Measurements from ENCODE around the gene LIPC. TPM values are rescaled to one million over a fixed set of nuclear protein-coding genes. Genes with fewer than 3 reads are reported as not detected.
A peak's percentile ranks its signal among the peaks of the same experiment; 100 is the strongest.

Gene LIPC
- total and polyA plus RNA-seq, 9 donors = 0.13 to 2.1 (median 0.30) TPM

DNA sequence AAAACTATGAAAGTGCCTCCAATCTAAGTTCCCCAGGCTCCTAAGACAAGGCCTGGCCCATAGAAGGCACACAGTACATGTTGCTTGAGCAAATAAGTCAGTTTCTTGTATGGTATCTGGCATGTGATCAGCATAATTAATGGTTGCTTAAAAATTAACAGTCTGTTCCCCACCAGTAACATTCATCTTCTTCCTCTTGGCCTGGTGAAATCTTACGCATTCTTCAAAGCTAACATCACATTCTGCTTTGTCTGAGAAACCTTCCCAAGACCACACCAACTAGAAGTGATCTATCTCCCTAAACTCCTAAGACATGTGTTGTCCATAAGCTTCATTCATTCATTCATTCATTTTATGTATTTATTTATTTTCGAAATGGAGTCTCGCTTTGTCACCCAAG lies 48.1 kb downstream of the LIPC start:
- H3K9me3 ChIP-seq (replicated peaks; ENCODE audit: control insufficient read depth, low read depth, low read length) = no peaks in the 10 kb centered on the region
- no peak overlapping the region for H3K27ac ChIP-seq (ENCODE audit: low read length)
- no peaks in the 10 kb centered on the region for H3K27me3 ChIP-seq (ENCODE audit: control insufficient read depth, insufficient read depth, low read length)
- WGBS (ENCODE audit: insufficient coverage) = 100% methylated on average over 1 of the region's 3 CpGs
- H3K4me3 ChIP-seq (ENCODE audit: low read length) = no peak overlapping the region
- DNase-seq = no peak
- no peaks in the 10 kb centered on the region for H3K36me3 ChIP-seq (ENCODE audit: control insufficient read depth, insufficient read depth, low read length)
- peaks cover 28% of the 10 kb centered on the region for H3K4me1 ChIP-seq (ENCODE audit: control insufficient read depth, insufficient read depth, low read length)

DNA sequence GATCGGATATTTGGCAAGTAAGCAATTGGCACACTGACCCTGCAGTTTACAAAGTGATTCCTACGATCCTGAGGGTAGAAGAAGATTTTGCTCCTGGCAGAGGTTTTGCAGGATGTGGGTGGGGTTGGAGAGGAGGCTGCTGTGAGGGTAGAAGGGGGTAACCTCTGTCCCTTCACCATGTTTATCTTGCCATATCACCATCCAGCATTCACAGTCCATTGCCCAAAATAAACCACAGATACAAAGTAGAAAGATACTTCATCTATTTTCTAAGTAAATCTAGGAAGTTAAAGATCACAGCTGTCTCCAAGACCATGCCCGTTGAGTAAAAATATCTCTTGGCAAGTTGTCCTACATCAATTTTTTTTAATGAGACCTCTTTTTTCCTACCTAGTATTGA lies 51.6 kb downstream of the LIPC start:
- Histone ChIP-seq H3K36me3 (ENCODE audit: control insufficient read depth, insufficient read depth, low read length) (no peaks in the 10 kb centered on the region), H3K27me3 (ENCODE audit: control insufficient read depth, insufficient read depth, low read length) (no peaks in the 10 kb centered on the region), H3K27ac (ENCODE audit: low read length) (no peak overlapping the region), H3K4me3 (ENCODE audit: low read length) (no peak overlapping the region), H3K4me1 (ENCODE audit: control insufficient read depth, insufficient read depth, low read length) (peaks cover 2% of the 10 kb centered on the region), H3K9me3 (replicated peaks; ENCODE audit: control insufficient read depth, low read depth, low read length) (no peaks in the 10 kb centered on the region)
- DNase-seq = no peak
- 42% methylated on average over 1 of the region's 3 CpGs for WGBS (ENCODE audit: insufficient coverage)

DNA sequence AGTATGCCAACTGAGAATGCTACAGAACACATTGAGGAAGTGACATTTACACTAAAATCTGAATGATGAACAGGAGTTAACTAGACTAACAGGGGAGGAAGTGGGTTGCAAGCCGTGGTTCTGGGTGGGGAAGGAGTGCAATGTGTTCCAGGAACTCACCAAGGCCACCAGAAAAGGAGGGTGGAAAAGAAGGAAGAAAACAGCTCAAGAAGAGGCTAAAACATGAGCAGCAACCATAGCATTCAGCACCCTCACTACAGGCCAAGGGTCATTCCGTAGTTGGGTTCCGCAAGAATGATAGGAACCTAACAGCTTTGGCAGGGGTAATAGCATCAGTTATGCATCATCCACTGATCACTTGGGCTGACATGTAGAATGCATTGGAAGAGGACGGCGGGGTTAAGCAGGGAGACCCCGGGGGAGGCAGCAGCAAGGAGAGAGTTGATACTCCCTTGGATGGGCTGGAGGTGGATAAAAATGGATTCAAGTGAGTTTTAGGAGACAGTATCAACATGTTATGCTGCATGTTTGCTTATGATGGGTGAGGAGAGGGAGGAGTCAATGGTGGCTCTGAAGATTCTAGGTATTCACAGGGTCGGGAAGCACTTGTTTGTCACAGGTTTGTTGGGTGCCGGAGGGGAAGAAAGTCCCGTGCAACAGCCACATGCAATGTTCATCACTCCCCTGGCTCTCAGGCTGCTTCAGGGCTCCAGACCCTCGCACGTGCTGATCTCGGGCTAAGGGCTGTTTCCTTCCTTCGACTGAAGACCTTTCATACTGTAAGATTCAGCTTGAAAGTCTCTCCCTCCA lies 53.2 kb downstream of the LIPC start:
- Histone ChIP-seq H3K4me3 (ENCODE audit: low read length) (no peak overlapping the region), H3K36me3 (ENCODE audit: control insufficient read depth, insufficient read depth, low read length) (no peaks in the 10 kb centered on the region), H3K27me3 (ENCODE audit: control insufficient read depth, insufficient read depth, low read length) (no peaks in the 10 kb centered on the region), H3K4me1 (ENCODE audit: control insufficient read depth, insufficient read depth, low read length) (peaks cover 3% of the 10 kb centered on the region), H3K27ac (ENCODE audit: low read length) (no peak overlapping the region), H3K9me3 (replicated peaks; ENCODE audit: control insufficient read depth, low read depth, low read length) (peaks cover 6% of the 10 kb centered on the region)
- WGBS (ENCODE audit: insufficient coverage) = 75% methylated on average over 11 of the region's 13 CpGs
- peak; percentile 44 for DNase-seq

DNA sequence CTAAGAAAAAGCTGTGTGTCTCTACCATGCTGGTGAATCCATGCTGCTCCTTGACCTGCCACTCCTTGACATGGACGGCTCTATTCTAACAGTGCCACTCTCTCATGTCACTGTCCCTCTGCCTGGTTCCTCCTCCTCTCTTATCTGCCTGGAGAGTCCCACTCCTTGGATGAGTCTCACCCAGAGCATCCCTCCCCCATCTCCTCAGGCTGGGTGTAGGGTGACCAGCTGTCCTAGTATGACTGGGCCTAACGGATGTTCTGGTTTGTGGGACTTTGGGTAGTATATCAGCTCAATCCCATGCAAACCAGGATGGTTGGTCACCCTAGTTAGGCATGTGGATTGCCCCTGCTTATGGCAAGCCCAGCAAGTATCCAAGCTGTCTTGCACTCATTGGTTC lies 54.3 kb downstream of the LIPC start:
- DNase-seq = no peak
- 57% methylated on average over 2 of the region's 2 CpGs for WGBS (ENCODE audit: insufficient coverage)
- Histone ChIP-seq H3K4me3 (ENCODE audit: low read length) (no peak overlapping the region), H3K27me3 (ENCODE audit: control insufficient read depth, insufficient read depth, low read length) (no peaks in the 10 kb centered on the region), H3K4me1 (ENCODE audit: control insufficient read depth, insufficient read depth, low read length) (peaks cover 14% of the 10 kb centered on the region), H3K36me3 (ENCODE audit: control insufficient read depth, insufficient read depth, low read length) (no peaks in the 10 kb centered on the region), H3K27ac (ENCODE audit: low read length) (no peak overlapping the region), H3K9me3 (replicated peaks; ENCODE audit: control insufficient read depth, low read depth, low read length) (peaks cover 6% of the 10 kb centered on the region)

DNA sequence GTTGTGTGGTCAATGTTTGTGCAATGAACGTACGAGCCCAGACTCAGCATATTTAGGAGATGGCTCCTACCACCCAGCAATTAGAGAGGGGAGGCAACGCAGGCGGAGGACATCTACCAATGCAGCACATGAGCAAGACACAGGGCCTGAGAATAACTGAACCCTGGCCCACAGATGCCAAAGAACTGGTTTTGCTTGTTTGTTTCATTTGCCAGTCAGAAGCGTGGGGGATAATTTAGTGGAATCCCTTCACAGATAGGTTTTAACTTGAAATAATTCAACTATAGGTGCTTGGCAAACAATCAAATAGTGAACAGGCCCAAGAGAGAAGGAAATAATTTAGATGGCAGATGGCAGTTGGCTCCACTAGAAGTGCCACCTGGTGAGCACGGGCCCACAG lies 54.8 kb downstream of the LIPC start:
- Histone ChIP-seq H3K36me3 (ENCODE audit: control insufficient read depth, insufficient read depth, low read length) (no peaks in the 10 kb centered on the region), H3K4me3 (ENCODE audit: low read length) (no peak overlapping the region), H3K4me1 (ENCODE audit: control insufficient read depth, insufficient read depth, low read length) (peaks cover 18% of the 10 kb centered on the region), H3K27me3 (ENCODE audit: control insufficient read depth, insufficient read depth, low read length) (no peaks in the 10 kb centered on the region), H3K9me3 (replicated peaks; ENCODE audit: control insufficient read depth, low read depth, low read length) (peaks cover 6% of the 10 kb centered on the region), H3K27ac (ENCODE audit: low read length) (no peak overlapping the region)
- WGBS (ENCODE audit: insufficient coverage) = 94% methylated on average over 3 of the region's 6 CpGs
- DNase-seq = no peak

DNA sequence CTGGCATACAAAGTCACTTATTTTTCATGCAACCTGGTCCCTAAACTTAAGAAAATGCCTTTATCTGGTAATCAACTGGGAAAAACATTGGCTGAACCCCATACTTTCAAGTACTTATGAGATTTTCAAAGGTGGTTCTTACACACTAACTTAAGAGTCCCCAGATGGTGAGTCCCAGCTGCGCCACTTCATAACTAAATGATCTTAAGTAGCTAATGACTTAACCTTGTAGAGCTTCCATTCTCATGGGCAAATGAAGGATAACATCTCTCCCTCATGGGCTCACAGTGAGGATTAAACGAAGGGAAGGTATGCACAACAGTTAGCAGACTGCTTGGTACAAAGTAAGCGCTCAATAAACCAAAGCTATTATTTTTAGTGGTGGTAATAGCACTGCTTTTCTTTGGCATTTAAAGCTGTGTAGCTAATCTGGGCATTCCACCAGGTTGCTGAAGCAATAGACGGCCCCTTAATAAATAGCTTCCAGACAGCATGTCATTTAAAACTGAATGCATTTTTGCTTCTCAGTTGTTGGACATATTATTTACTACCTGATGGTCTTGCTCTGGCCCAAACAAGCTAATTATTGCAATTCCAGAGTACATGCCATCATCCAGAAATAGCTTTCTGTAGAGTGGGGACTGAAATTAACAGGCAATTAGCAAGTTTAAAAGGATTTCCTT lies 55.4 kb downstream of the LIPC start:
- DNase-seq = no peak
- peaks cover 24% of the 10 kb centered on the region for H3K4me1 ChIP-seq (ENCODE audit: control insufficient read depth, insufficient read depth, low read length)
- 100% methylated on average over 1 of the region's 4 CpGs for WGBS (ENCODE audit: insufficient coverage)

DNA sequence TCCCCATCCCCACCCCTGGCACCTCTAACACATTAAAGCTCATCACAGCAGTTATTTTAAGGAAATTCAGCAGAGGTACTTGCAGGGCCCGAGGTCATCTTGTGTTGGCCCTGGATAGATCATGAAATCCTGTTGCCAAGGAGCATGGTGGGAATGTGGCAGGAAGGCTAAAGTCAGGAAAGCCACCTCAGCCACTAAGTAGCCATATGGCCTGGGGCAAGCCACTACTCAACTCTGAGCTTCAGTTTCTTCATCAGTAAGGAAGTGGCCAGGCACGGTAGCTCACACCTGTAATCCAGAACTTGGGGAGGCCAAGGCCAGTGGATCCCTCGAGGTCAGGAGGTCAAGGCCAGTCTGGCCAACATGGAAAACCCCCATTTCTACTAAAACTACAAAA lies 55.9 kb downstream of the LIPC start:
- H3K4me3 ChIP-seq (ENCODE audit: low read length) = no peak overlapping the region
- no peaks in the 10 kb centered on the region for H3K36me3 ChIP-seq (ENCODE audit: control insufficient read depth, insufficient read depth, low read length)
- WGBS (ENCODE audit: insufficient coverage) = 56% methylated on average over 2 of the region's 3 CpGs
- no peak for DNase-seq
- H3K9me3 ChIP-seq (replicated peaks; ENCODE audit: control insufficient read depth, low read depth, low read length) = peaks cover 6% of the 10 kb centered on the region
- H3K27me3 ChIP-seq (ENCODE audit: control insufficient read depth, insufficient read depth, low read length) = no peaks in the 10 kb centered on the region
- H3K4me1 ChIP-seq (ENCODE audit: control insufficient read depth, insufficient read depth, low read length) = peaks cover 29% of the 10 kb centered on the region
- no peak overlapping the region for H3K27ac ChIP-seq (ENCODE audit: low read length)

More for the DNA sequence above, 55.4 kb downstream of the LIPC start:
- Histone ChIP-seq H3K36me3 (ENCODE audit: control insufficient read depth, insufficient read depth, low read length) (no peaks in the 10 kb centered on the region), H3K4me3 (ENCODE audit: low read length) (no peak overlapping the region), H3K27ac (ENCODE audit: low read length) (no peak overlapping the region), H3K9me3 (replicated peaks; ENCODE audit: control insufficient read depth, low read depth, low read length) (peaks cover 6% of the 10 kb centered on the region), H3K27me3 (ENCODE audit: control insufficient read depth, insufficient read depth, low read length) (no peaks in the 10 kb centered on the region)

DNA sequence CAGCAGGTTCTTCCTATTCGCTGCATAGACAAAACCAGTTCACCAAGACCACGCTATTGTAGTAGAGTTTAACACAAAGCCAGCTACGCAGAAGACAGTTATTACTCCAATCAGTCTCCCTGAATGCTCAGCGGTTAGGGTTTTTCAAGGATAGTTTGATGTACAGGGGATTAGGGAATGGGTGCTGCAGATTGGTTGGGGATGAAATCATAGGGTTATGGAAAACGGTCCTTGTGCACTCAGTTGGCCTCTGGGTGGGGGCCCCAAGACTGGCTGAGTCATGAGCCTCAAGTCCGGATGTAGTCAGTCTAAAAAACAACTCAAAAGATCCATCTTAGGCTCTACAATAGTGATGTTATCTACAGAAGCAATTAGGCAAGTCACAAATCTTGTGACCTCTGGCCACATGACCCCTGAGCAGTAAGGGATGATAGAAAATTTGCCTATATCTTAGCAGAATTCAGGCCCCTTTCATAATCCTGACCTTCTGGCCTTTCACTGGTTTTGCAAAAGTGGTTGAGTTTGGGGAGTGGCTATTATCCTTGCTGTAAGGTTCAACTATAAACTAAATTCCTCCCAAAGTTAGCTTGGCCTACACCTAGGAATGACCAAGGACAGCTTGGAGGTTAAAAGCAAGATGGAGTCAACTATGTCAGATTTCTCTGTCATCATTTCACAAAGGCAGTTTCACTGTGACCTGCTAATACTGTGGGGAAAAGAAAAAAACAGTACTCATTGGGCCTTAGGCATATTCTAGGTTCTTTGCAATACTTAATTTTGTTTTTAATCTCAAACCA lies 57.7 kb downstream of the LIPC start:
- WGBS (ENCODE audit: insufficient coverage) = 100% methylated on average over 2 of the region's 6 CpGs
- H3K27ac ChIP-seq (ENCODE audit: low read length) = no peak overlapping the region
- H3K4me3 ChIP-seq (ENCODE audit: low read length) = no peak overlapping the region

DNA sequence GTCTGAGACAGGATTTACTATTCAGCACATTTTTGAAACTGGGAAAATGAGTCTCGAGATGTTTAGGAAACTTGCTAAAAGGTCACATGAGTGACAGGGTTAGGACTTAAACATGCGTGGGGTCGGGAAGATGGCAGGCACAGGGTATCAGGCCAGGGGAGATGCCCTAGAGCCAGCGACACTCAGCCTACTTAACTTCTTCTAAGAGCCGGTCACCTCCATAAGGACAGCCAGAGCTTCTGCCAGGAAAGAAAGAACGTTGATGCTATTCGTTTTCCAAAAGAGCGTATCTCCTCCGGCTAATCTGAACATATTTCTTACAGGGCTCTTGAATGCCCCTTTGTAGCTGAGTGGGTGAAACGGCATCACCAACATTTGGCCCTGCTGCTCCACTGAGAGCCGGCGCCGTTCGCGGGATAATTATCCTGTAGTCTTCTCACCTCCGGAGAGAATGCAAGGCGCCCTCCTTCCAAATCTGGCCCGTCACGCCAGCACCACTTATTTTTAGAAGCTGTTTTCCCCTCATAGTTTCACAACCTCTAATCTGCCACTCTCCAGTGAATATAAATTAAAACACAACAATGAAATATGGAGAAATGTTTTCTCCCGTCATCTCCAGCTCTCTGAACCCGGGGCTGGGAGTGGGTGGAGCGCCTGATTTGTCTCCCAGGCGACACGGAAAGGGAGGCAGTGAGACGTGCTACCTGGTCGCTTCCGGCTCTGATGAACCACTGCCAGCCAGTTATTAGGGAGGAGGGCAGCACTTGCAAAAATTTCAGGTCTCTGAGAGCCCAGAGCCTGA lies 58.5 kb downstream of the LIPC start:
- H3K9me3 ChIP-seq (replicated peaks; ENCODE audit: control insufficient read depth, low read depth, low read length) = peaks cover 6% of the 10 kb centered on the region
- no peak overlapping the region for H3K4me3 ChIP-seq (ENCODE audit: low read length)
- H3K36me3 ChIP-seq (ENCODE audit: control insufficient read depth, insufficient read depth, low read length) = no peaks in the 10 kb centered on the region
- peaks cover 32% of the 10 kb centered on the region for H3K4me1 ChIP-seq (ENCODE audit: control insufficient read depth, insufficient read depth, low read length)
- DNase-seq = no peak
- 78% methylated on average over 14 of the region's 27 CpGs for WGBS (ENCODE audit: insufficient coverage)
- H3K27me3 ChIP-seq (ENCODE audit: control insufficient read depth, insufficient read depth, low read length) = no peaks in the 10 kb centered on the region
- H3K27ac ChIP-seq (ENCODE audit: low read length) = no peak overlapping the region

More for the DNA sequence above, 57.7 kb downstream of the LIPC start:
- Histone ChIP-seq H3K36me3 (ENCODE audit: control insufficient read depth, insufficient read depth, low read length) (no peaks in the 10 kb centered on the region), H3K27me3 (ENCODE audit: control insufficient read depth, insufficient read depth, low read length) (no peaks in the 10 kb centered on the region), H3K9me3 (replicated peaks; ENCODE audit: control insufficient read depth, low read depth, low read length) (peaks cover 6% of the 10 kb centered on the region), H3K4me1 (ENCODE audit: control insufficient read depth, insufficient read depth, low read length) (peaks cover 32% of the 10 kb centered on the region)
- DNase-seq = no peak
